NCI-H1436 (cell line): Measurements from ENCODE around the gene SPINT1.

Experiments
- DNase-seq: peaks from one replicate; lab custom pipeline; 2025; lab: John Stamatoyannopoulos, UW

Gene SPINT1

GRCh38 chr15:40843885-40844695 is at the start of gene SPINT1:
SPINT1 (plus strand) TSS chr15:40844048; CDS start chr15:40844555, 507 bp downstream.
- DNase-seq, result no peak

GRCh38 chr15:40796041-40796440 is 47.8 kb upstream of the SPINT1 start:
- no peak for DNase-seq

DNA sequence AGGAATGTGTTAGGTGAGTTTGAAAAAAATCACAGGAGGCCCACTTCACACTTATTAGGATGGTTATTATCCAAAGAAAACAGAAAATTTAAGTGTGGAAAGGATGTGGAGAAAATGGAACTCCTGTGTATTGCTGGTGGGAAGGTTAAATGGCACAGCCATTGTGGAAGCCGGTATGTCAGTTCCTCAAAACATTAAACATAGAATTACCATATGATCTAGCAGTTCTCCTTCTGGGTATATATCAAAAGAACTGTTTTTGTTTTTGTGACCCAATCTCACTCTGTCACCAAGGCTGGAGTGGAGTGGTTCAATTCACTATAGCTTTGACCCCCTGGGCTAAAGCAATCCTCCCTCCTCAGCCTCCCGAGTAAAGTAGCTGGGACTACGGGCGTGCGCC is 47.3 kb upstream of the SPINT1 start:
- no peak for DNase-seq

DNA sequence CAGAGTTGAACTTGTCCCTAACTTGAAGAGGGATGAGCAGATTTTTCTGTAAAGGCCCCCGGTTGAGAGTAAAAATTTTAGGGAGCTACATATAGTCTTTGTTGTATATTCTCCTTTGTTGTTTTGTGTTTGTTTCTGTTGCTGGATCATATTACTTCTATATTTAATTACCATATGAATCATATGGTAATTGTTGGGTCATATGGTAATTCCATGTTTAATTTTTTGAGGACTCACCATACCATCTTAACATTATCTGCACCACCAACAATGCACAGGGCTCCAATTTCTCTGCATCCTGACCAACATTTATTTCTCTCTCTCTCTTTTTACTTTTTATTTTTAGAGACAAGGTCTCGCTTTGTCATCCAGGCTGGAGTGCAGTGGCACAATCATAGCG is 44.3 kb upstream of the SPINT1 start:
- no peak for DNase-seq

DNA sequence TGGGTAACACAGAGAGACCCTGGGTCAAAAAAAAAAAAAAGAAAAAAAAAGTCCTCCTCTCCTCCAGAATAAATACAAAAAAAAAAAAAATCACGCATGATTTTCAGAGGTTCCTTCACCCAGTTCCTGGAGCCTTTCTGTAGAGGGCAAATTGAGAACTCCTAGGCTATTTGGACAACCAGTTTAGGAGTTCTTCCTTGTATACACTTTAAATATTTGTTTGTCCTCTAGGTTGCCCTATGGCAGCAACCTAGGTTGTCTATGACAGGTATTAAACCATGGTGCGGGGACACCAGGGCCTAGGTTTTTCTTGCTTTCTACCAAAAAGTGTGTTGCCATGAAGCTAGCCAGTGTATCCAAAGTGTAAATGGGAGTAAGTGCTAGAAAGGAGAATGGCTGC is 40.8 kb upstream of the SPINT1 start:
- DNase-seq, result no peak

DNA sequence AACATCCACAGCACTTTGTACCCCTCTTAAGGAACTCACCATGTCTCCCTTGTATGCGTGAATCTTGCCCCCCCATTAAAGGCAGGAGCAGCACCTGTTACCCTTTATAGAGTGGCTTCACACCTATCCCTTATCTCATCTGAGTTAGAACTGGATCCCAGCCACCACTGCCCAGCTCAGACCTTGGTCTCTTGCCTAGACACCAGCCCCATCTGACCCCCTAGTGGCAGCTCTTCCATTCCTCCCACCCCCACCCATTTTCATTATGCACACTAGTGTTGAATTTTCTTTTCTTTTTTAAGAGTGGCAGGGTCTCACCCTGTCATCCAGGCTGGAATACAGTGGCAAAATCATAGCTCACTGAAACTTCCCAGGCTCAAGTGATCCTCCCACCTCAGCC is 40.2 kb upstream of the SPINT1 start:
- no peak for DNase-seq

DNA sequence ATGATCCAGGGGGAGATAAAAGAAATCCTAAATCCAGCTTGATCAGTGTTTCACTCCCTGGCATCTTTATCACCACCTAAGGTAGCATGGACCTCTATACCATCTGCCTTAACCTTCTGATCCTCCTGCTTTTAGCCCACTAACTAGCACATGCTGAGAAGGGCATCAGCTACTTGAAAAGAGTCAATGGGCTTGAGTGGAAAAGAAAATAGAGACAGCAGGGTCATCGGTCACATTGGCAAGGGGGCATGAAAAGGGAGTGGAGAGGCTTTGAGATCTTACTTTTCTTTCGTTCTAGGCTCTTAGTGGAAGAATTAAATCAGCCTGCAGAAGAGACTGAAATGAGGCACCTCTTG is 37.2 kb upstream of the SPINT1 start:
- DNase-seq, result no peak

GRCh38 chr15:40807028-40807887 is 36.6 kb upstream of the SPINT1 start, which contains the start of the genes DNAJC17 and ZFYVE19:
DNAJC17 (minus strand) TSS chr15:40807473; CDS start chr15:40807446, 27 bp downstream.
ZFYVE19 (plus strand) TSS chr15:40807089; CDS start chr15:40807590, 501 bp downstream.
- DNase-seq, result peak; percentile 99

GRCh38 chr15:40807888-40808461 is 35.9 kb upstream of the SPINT1 start:
- no peak for DNase-seq

- no peak for DNase-seq
Measured at GRCh38 chr15:40808861-40809450, 34.9 kb upstream of the SPINT1 start.

- no peak for DNase-seq
Measured at GRCh38 chr15:40812721-40813425, 31.0 kb upstream of the SPINT1 start.

- DNase-seq, result no peak
Measured at GRCh38 chr15:40815042-40815698, 28.7 kb upstream of the SPINT1 start.

DNA sequence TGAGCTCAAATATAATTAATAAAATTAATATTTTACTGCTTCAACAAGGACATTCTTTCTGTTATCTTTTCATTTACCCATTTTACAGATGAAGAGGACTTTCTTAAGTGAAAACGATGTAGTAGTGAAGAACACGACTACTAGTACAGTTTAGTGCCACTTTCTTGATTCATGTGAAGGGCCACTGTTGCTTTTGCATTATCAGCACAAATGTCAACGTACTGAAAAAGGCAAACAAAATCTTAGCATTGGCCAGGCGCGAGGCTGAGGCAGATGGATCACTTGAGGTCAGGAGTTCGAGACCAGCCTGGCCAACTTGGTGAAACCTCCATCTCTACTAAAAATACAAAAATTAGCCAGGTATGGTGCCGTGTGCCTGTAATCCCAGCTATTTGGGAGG is 24.8 kb upstream of the SPINT1 start:
- no peak for DNase-seq

DNA sequence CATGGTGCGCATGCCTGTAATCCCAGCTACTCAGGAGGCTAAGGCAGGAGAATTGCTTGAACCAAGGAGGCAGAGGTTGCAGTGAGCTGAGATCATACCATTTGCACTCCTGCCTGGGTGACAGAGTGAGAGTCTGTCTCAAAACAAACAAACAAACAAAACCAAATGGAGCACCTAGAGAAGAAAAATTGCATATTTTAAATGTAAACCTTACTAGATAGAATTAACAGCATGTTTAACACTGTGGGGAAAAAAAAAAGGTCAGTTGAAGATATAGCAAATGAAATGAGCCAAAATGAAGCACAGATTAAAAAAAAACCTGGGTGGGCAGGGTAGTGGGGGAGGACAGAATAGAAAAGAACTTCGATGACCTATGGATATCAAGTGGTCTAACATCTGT is 22.7 kb upstream of the SPINT1 start:
- DNase-seq, result no peak

GRCh38 chr15:40823572-40824343 is 20.1 kb upstream of the SPINT1 start:
- DNase-seq, result no peak

DNA sequence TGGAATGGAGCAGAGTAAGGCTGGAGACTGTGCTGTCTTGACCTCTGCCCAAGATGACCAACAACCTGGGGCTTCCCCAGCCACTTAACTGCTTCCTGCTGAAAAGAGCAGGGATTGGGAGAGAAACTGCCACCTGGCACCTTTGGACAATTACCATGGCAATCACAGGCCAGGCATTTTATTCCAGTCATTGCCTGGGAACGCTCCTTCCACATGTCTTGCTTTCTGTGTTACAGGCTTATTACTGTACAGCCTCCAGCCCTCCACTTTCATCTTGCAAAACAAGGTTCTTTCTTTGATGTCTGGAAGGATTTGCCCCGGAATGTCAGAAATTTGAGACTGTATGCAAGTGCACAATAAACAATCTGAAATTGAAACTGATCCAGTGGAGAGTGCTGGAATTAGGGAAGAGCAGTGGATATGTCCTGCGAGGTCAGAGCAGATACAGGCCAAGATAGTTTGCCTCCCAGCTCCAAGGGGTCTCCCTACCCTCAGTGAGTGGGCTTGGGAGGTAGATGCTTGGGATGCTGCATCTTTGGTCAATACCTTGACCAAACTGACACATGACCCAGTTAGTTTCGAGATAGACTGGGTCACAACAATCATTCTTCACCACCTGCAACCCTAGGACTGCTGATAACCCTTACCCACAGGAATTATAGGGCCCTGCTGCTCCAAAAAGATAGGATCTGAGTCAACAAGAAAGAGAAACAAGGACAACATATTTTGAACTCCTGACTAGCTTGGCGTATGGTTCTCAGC is 18.0 kb upstream of the SPINT1 start:
- no peak for DNase-seq

GRCh38 chr15:40826423-40827075 is 17.3 kb upstream of the SPINT1 start:
- DNase-seq, result no peak

GRCh38 chr15:40828447-40829036 is 15.3 kb upstream of the SPINT1 start, which contains the start of gene PPP1R14D:
PPP1R14D (minus strand) TSS chr15:40828708; CDS start chr15:40828641, 67 bp downstream.
- no peak for DNase-seq
